Measurements from ENCODE around the gene EDN2.

Gene EDN2

GRCh38 chr1:41430582-41430981 is 53.9 kb downstream of the EDN2 start:
- no peak for TF ChIP-seq CTCF (IDR thresholded peaks at IDR 0.05; ENCODE audit: low read depth, low read length)

GRCh38 chr1:41430069-41430468 is 54.4 kb downstream of the EDN2 start:
- H3K4me3 ChIP-seq (replicated peaks in 1 of 2; ENCODE audit: low read depth in 2 of 2, low read length in 2 of 2): no peak overlapping the region
- DNase-seq (ENCODE audit: low read depth in 2 of 2): no peak
- no peak for TF ChIP-seq CTCF (IDR thresholded peaks at IDR 0.05; ENCODE audit: low read depth, low read length)

More at GRCh38 chr1:41430582-41430981, 53.9 kb downstream of the EDN2 start:
- DNase-seq (ENCODE audit: low read depth in 2 of 2): no peak
- no peak overlapping the region for H3K4me3 ChIP-seq (replicated peaks in 1 of 2; ENCODE audit: low read depth in 2 of 2, low read length in 2 of 2)

GRCh38 chr1:41429641-41430035 is 54.8 kb downstream of the EDN2 start:
- TF ChIP-seq CTCF (IDR thresholded peaks at IDR 0.05; ENCODE audit: low read depth, low read length): no peak

More at GRCh38 chr1:41429641-41430035, 54.8 kb downstream of the EDN2 start:
- H3K4me3 ChIP-seq (replicated peaks in 1 of 2; ENCODE audit: low read depth in 2 of 2, low read length in 2 of 2): no peak overlapping the region
- DNase-seq (ENCODE audit: low read depth in 2 of 2): no peak
